ENCODE measurements around the gene ERO1B.

Gene ERO1B

GRCh38 chr1:236301958-236302335, 20.2 kb upstream of the ERO1B start:
- Histone ChIP-seq H2BK12ac (ENCODE audit: low read length in 2 of 2) (no peak overlapping the region), H2BK15ac (ENCODE audit: low read depth, poor library complexity, severe bottlenecking) (no peak overlapping the region), H2BK120ac (ENCODE audit: low read depth, low read length) (no peak overlapping the region), H3K23ac (ENCODE audit: low read length in 2 of 2) (no peak overlapping the region), H3K79me1 (replicated peaks; ENCODE audit: low read length, poor library complexity, severe bottlenecking) (no peaks in the 10 kb centered on the region), H3K9me3 (ENCODE audit: control insufficient read depth, low read length) (no peaks in the 10 kb centered on the region), H3K14ac (ENCODE audit: low read length in 2 of 2) (no peak overlapping the region), H3K18ac (ENCODE audit: low read depth in 1 of 2, low read length in 2 of 2) (no peak overlapping the region), H3K4me3 (ENCODE audit: insufficient read depth in 1 of 2, low read depth in 1 of 2, low read length in 2 of 2) (no peak overlapping the region), H2AK5ac (ENCODE audit: low read length, severe bottlenecking) (no peak overlapping the region), H3K27me3 (ENCODE audit: control insufficient read depth in 1 of 2, insufficient read depth in 1 of 2, low read length in 2 of 2) (no peaks in the 10 kb centered on the region), H3K9ac (ENCODE audit: low read length) (no peak overlapping the region), H4K91ac (ENCODE audit: low read length) (no peak overlapping the region), H4K8ac (ENCODE audit: low read length) (no peak overlapping the region), H2AFZ (ENCODE audit: low read depth, low read length) (no peak overlapping the region), H3K4me1 (ENCODE audit: control insufficient read depth, insufficient read depth, low read depth, low read length) (no peaks in the 10 kb centered on the region), H2BK5ac (ENCODE audit: low read depth, low read length, poor library complexity, severe bottlenecking) (no peak overlapping the region), H3K27ac (ENCODE audit: low read length, poor library complexity, severe bottlenecking) (no peak overlapping the region), H3K4me2 (ENCODE audit: low read length, poor library complexity, severe bottlenecking) (no peak overlapping the region), H3K36me3 (ENCODE audit: control insufficient read depth in 1 of 2, insufficient read depth in 2 of 2, low read depth in 1 of 2, low read length in 2 of 2) (no peaks in the 10 kb centered on the region), H3K4ac (ENCODE audit: low read depth in 1 of 2, low read length in 2 of 2) (no peak overlapping the region)
- DNase-seq, result no peak
- 78% methylated on average over 2 of the region's 2 CpGs for WGBS

GRCh38 chr1:236301080-236301957, 19.6 kb upstream of the ERO1B start:
- no peak overlapping the region for H3K23ac ChIP-seq (ENCODE audit: low read length in 2 of 2)
- H2BK120ac ChIP-seq (ENCODE audit: low read depth, low read length), result no peak overlapping the region
- no peaks in the 10 kb centered on the region for H3K27me3 ChIP-seq (ENCODE audit: control insufficient read depth in 1 of 2, insufficient read depth in 1 of 2, low read length in 2 of 2)
- H2BK5ac ChIP-seq (ENCODE audit: low read depth, low read length, poor library complexity, severe bottlenecking), result no peak overlapping the region
- H2AFZ ChIP-seq (ENCODE audit: low read depth, low read length), result no peak overlapping the region
- H3K14ac ChIP-seq (ENCODE audit: low read length in 2 of 2), result no peak overlapping the region
- H3K27ac ChIP-seq (ENCODE audit: low read length, poor library complexity, severe bottlenecking), result no peak overlapping the region
- no peak overlapping the region for H2BK12ac ChIP-seq (ENCODE audit: low read length in 2 of 2)
- 93% methylated on average over 13 of the region's 16 CpGs for WGBS
- no peak for DNase-seq
- no peak overlapping the region for H3K4me3 ChIP-seq (ENCODE audit: insufficient read depth in 1 of 2, low read depth in 1 of 2, low read length in 2 of 2)
- H3K4ac ChIP-seq (ENCODE audit: low read depth in 1 of 2, low read length in 2 of 2), result no peak overlapping the region
- H3K18ac ChIP-seq (ENCODE audit: low read depth in 1 of 2, low read length in 2 of 2), result no peak overlapping the region
- H2AK5ac ChIP-seq (ENCODE audit: low read length, severe bottlenecking), result no peak overlapping the region
- no peaks in the 10 kb centered on the region for H3K79me1 ChIP-seq (replicated peaks; ENCODE audit: low read length, poor library complexity, severe bottlenecking)
- H2BK15ac ChIP-seq (ENCODE audit: low read depth, poor library complexity, severe bottlenecking), result no peak overlapping the region
- H3K36me3 ChIP-seq (ENCODE audit: control insufficient read depth in 1 of 2, insufficient read depth in 2 of 2, low read depth in 1 of 2, low read length in 2 of 2), result no peaks in the 10 kb centered on the region
- no peak overlapping the region for H3K9ac ChIP-seq (ENCODE audit: low read length)
- H4K8ac ChIP-seq (ENCODE audit: low read length), result no peak overlapping the region
- H3K4me1 ChIP-seq (ENCODE audit: control insufficient read depth, insufficient read depth, low read depth, low read length), result no peaks in the 10 kb centered on the region
- no peak overlapping the region for H3K4me2 ChIP-seq (ENCODE audit: low read length, poor library complexity, severe bottlenecking)
- H4K91ac ChIP-seq (ENCODE audit: low read length), result no peak overlapping the region
- H3K9me3 ChIP-seq (ENCODE audit: control insufficient read depth, low read length), result no peaks in the 10 kb centered on the region

GRCh38 chr1:236297161-236297560, 15.4 kb upstream of the ERO1B start:
- H2AK5ac ChIP-seq (ENCODE audit: low read length, severe bottlenecking), result no peak overlapping the region
- no peak overlapping the region for H2BK120ac ChIP-seq (ENCODE audit: low read depth, low read length)
- H3K4me3 ChIP-seq (ENCODE audit: insufficient read depth in 1 of 2, low read depth in 1 of 2, low read length in 2 of 2), result no peak overlapping the region
- no peak overlapping the region for H2BK15ac ChIP-seq (ENCODE audit: low read depth, poor library complexity, severe bottlenecking)
- DNase-seq, result no peak
- WGBS, result 98% methylated on average over 5 of the region's 8 CpGs
- no peak overlapping the region for H3K27ac ChIP-seq (ENCODE audit: low read length, poor library complexity, severe bottlenecking)
- no peaks in the 10 kb centered on the region for H3K4me1 ChIP-seq (ENCODE audit: control insufficient read depth, insufficient read depth, low read depth, low read length)
- no peak overlapping the region for H3K9ac ChIP-seq (ENCODE audit: low read length)
- H2BK5ac ChIP-seq (ENCODE audit: low read depth, low read length, poor library complexity, severe bottlenecking), result no peak overlapping the region
- no peak overlapping the region for H3K23ac ChIP-seq (ENCODE audit: low read length in 2 of 2)
- H3K18ac ChIP-seq (ENCODE audit: low read depth in 1 of 2, low read length in 2 of 2), result no peak overlapping the region
- no peak overlapping the region for H4K8ac ChIP-seq (ENCODE audit: low read length)
- no peak overlapping the region for H3K14ac ChIP-seq (ENCODE audit: low read length in 2 of 2)
- no peaks in the 10 kb centered on the region for H3K9me3 ChIP-seq (ENCODE audit: control insufficient read depth, low read length)
- no peaks in the 10 kb centered on the region for H3K79me1 ChIP-seq (replicated peaks; ENCODE audit: low read length, poor library complexity, severe bottlenecking)
- H3K27me3 ChIP-seq (ENCODE audit: control insufficient read depth in 1 of 2, insufficient read depth in 1 of 2, low read length in 2 of 2), result no peaks in the 10 kb centered on the region
- no peaks in the 10 kb centered on the region for H3K36me3 ChIP-seq (ENCODE audit: control insufficient read depth in 1 of 2, insufficient read depth in 2 of 2, low read depth in 1 of 2, low read length in 2 of 2)
- no peak overlapping the region for H2AFZ ChIP-seq (ENCODE audit: low read depth, low read length)
- no peak overlapping the region for H3K4ac ChIP-seq (ENCODE audit: low read depth in 1 of 2, low read length in 2 of 2)
- no peak overlapping the region for H4K91ac ChIP-seq (ENCODE audit: low read length)
- H3K4me2 ChIP-seq (ENCODE audit: low read length, poor library complexity, severe bottlenecking), result no peak overlapping the region
- no peak overlapping the region for H2BK12ac ChIP-seq (ENCODE audit: low read length in 2 of 2)

DNA sequence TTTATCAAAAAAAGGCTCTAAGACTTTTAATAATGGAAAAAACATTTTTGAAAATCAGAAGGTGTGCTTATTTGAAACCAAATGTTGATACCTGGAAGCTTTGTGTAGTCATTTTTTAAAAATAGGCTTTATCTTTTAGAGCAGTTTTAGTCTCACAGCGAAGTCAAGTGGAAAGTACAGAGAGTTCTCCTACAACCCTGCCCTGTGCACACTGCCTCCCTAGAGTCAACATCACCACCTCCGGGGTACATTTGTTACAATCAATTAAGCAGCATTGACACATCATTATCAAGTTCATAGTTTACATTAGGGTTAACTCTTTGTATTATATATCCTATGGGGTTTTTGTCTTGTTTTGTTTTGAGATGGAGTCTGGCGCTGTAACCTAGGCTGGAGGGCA, 10.7 kb upstream of the ERO1B start:
- no peak for DNase-seq
- no peak overlapping the region for H2BK12ac ChIP-seq (ENCODE audit: low read length in 2 of 2)

More for the DNA sequence above, 10.7 kb upstream of the ERO1B start:
- Histone ChIP-seq H3K4me3 (ENCODE audit: insufficient read depth in 1 of 2, low read depth in 1 of 2, low read length in 2 of 2) (no peak overlapping the region), H4K91ac (ENCODE audit: low read length) (no peak overlapping the region), H2BK5ac (ENCODE audit: low read depth, low read length, poor library complexity, severe bottlenecking) (no peak overlapping the region), H3K14ac (ENCODE audit: low read length in 2 of 2) (no peak overlapping the region), H3K4ac (ENCODE audit: low read depth in 1 of 2, low read length in 2 of 2) (no peak overlapping the region), H4K8ac (ENCODE audit: low read length) (no peak overlapping the region), H3K27ac (ENCODE audit: low read length, poor library complexity, severe bottlenecking) (no peak overlapping the region), H2BK15ac (ENCODE audit: low read depth, poor library complexity, severe bottlenecking) (no peak overlapping the region), H2BK120ac (ENCODE audit: low read depth, low read length) (no peak overlapping the region), H3K18ac (ENCODE audit: low read depth in 1 of 2, low read length in 2 of 2) (no peak overlapping the region), H3K9ac (ENCODE audit: low read length) (no peak overlapping the region), H3K23ac (ENCODE audit: low read length in 2 of 2) (no peak overlapping the region), H3K27me3 (ENCODE audit: control insufficient read depth in 1 of 2, insufficient read depth in 1 of 2, low read length in 2 of 2) (peaks cover 0 to 19% of the 10 kb centered on the region in 2 experiments), H2AFZ (ENCODE audit: low read depth, low read length) (no peak overlapping the region), H3K4me1 (ENCODE audit: control insufficient read depth, insufficient read depth, low read depth, low read length) (no peaks in the 10 kb centered on the region), H2AK5ac (ENCODE audit: low read length, severe bottlenecking) (no peak overlapping the region), H3K79me1 (replicated peaks; ENCODE audit: low read length, poor library complexity, severe bottlenecking) (no peaks in the 10 kb centered on the region), H3K36me3 (ENCODE audit: control insufficient read depth in 1 of 2, insufficient read depth in 2 of 2, low read depth in 1 of 2, low read length in 2 of 2) (no peaks in the 10 kb centered on the region), H3K9me3 (ENCODE audit: control insufficient read depth, low read length) (no peaks in the 10 kb centered on the region), H3K4me2 (ENCODE audit: low read length, poor library complexity, severe bottlenecking) (no peak overlapping the region)
- whole genome bisulfite sequencing, result 93% methylated on average over 3 of the region's 3 CpGs

Data from mesenchymal stem cell (in vitro differentiated cells and primary cell).